Measurements from ENCODE around the gene UNC13D.

The UNC13D gene

GRCh38 chr17:75809631-75810111 lies 34.5 kb downstream of the UNC13D start:
- no peak for TF ChIP-seq SIN3A (IDR thresholded peaks at IDR 0.05; ENCODE audit: borderline replicate concordance, insufficient read depth, low read length)
- TF ChIP-seq REST (IDR thresholded peaks at IDR 0.05; ENCODE audit: insufficient read depth in 1 of 2, low read depth in 2 of 2, low read length in 2 of 2): no peak
- TF ChIP-seq POLR2AphosphoS5 (IDR thresholded peaks at IDR 0.05; ENCODE audit: low read depth, low read length): no peak
- no peak for TF ChIP-seq FOXP2 (optimal IDR thresholded peaks at IDR 0.05; ENCODE audit: borderline replicate concordance, extremely low read depth, extremely low read length, insufficient read depth)
- no peak for TF ChIP-seq TAF1 (IDR thresholded peaks at IDR 0.05; ENCODE audit: borderline replicate concordance, insufficient read depth, low read length)

- TF ChIP-seq POLR2AphosphoS5 (IDR thresholded peaks at IDR 0.05; ENCODE audit: low read depth, low read length): no peak
- TF ChIP-seq TAF1 (IDR thresholded peaks at IDR 0.05; ENCODE audit: borderline replicate concordance, insufficient read depth, low read length): no peak
- TF ChIP-seq SIN3A (IDR thresholded peaks at IDR 0.05; ENCODE audit: borderline replicate concordance, insufficient read depth, low read length): no peak
- TF ChIP-seq REST (IDR thresholded peaks at IDR 0.05; ENCODE audit: insufficient read depth in 1 of 2, low read depth in 2 of 2, low read length in 2 of 2): no peak
- no peak for TF ChIP-seq FOXP2 (optimal IDR thresholded peaks at IDR 0.05; ENCODE audit: borderline replicate concordance, extremely low read depth, extremely low read length, insufficient read depth)
Observed at GRCh38 chr17:75808905-75809621, 35.1 kb downstream of the UNC13D start.

GRCh38 chr17:75808549-75808904 lies 35.7 kb downstream of the UNC13D start:
- TF ChIP-seq SIN3A (IDR thresholded peaks at IDR 0.05; ENCODE audit: borderline replicate concordance, insufficient read depth, low read length) (no peak), FOXP2 (optimal IDR thresholded peaks at IDR 0.05; ENCODE audit: borderline replicate concordance, extremely low read depth, extremely low read length, insufficient read depth) (no peak)

GRCh38 chr17:75807861-75808260 lies 36.3 kb downstream of the UNC13D start:
- TF ChIP-seq FOXP2 (optimal IDR thresholded peaks at IDR 0.05; ENCODE audit: borderline replicate concordance, extremely low read depth, extremely low read length, insufficient read depth) (no peak), POLR2AphosphoS5 (IDR thresholded peaks at IDR 0.05; ENCODE audit: low read depth, low read length) (no peak), REST (IDR thresholded peaks at IDR 0.05; ENCODE audit: insufficient read depth in 1 of 2, low read depth in 2 of 2, low read length in 2 of 2) (no peak), TAF1 (IDR thresholded peaks at IDR 0.05; ENCODE audit: borderline replicate concordance, insufficient read depth, low read length) (no peak), SIN3A (IDR thresholded peaks at IDR 0.05; ENCODE audit: borderline replicate concordance, insufficient read depth, low read length) (no peak)

- TF ChIP-seq POLR2AphosphoS5 (IDR thresholded peaks at IDR 0.05; ENCODE audit: low read depth, low read length) (no peak), TAF1 (IDR thresholded peaks at IDR 0.05; ENCODE audit: borderline replicate concordance, insufficient read depth, low read length) (no peak)
Observed at GRCh38 chr17:75806822-75807500, 37.2 kb downstream of the UNC13D start.

GRCh38 chr17:75803883-75804282 lies 40.3 kb downstream of the UNC13D start:
- TF ChIP-seq POLR2AphosphoS5 (IDR thresholded peaks at IDR 0.05; ENCODE audit: low read depth, low read length): no peak
- TF ChIP-seq REST (IDR thresholded peaks at IDR 0.05; ENCODE audit: insufficient read depth in 1 of 2, low read depth in 2 of 2, low read length in 2 of 2): no peak
- TF ChIP-seq SIN3A (IDR thresholded peaks at IDR 0.05; ENCODE audit: borderline replicate concordance, insufficient read depth, low read length): no peak
- no peak for TF ChIP-seq FOXP2 (optimal IDR thresholded peaks at IDR 0.05; ENCODE audit: borderline replicate concordance, extremely low read depth, extremely low read length, insufficient read depth)
- TF ChIP-seq TAF1 (IDR thresholded peaks at IDR 0.05; ENCODE audit: borderline replicate concordance, insufficient read depth, low read length): no peak

Data from PFSK-1 (cell line).